ENCODE data around the gene TASOR2. TPM values are rescaled to one million over a fixed set of nuclear protein-coding genes. Genes with fewer than 3 reads are reported as not detected.

TASOR2 gene
- total and polyA plus RNA-seq, 2 donors (not counting 1 experiment from before 2014, with no cell fraction given), result 12.3 to 68.6 TPM

DNA sequence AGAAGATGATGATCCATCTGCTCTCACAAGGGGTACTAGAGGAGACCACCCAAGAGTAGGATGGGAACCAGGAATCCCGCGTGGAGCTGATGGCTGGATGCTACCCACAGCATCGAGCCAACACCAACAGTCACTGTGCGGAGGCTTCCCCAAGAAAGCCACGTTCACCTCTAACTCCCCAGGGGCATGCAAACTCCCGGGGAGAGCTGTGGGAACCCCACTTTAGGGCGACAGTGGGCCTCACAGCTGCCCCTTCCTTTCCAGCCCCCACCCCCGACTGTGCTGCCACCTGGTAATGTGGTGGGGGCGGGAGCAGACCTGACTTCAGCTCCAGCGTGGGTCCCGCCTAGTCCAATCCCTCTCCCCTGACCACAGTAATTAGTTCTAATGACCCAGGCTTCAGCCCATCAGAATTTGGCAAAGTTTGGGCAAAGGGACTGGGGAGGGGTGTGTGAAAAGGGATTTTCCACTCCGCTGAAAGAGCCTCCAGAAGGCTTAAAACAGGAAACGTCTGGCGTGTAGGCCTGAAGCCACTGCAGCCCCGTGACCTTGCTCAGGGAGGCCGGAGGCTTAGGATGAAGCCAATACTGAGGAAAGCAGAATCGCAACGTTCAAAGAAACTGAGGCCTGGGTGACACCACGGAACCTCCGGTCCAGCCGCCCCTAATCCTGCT is 38.6 kb upstream of the TASOR2 start:
- POLR2A ChIA-PET, result no interaction called here
- peak overlapping the region; percentile 67 for H3K4me2 ChIP-seq (replicated peaks; ENCODE audit: low read depth, low read length, poor library complexity, severe bottlenecking)
- 34% methylated on average over 13 of the region's 21 CpGs for WGBS (ENCODE audit: insufficient coverage)

More for the DNA sequence above, 38.6 kb upstream of the TASOR2 start:
- Histone ChIP-seq H3K4me1 (ENCODE audit: control insufficient read depth in 2 of 2, insufficient read depth in 2 of 2, low read length in 2 of 2) (peaks cover 21 to 23% of the 10 kb centered on the region in 2 donors), H3K79me2 (ENCODE audit: control insufficient read depth, insufficient read depth, low read length) (no peaks in the 10 kb centered on the region), H2AFZ (ENCODE audit: insufficient read depth, low read depth, low read length, poor library complexity, severe bottlenecking) (peak overlapping the region; percentile 64), H3K27me3 (replicated peaks in 1 of 4; ENCODE audit: control extremely low read depth in 1 of 4, control insufficient read depth in 3 of 4, insufficient read depth in 4 of 4, low read length in 3 of 4) (no peaks in the 10 kb centered on the region), H4K20me1 (ENCODE audit: control insufficient read depth, insufficient read depth, low read length, poor library complexity, severe bottlenecking) (no peaks in the 10 kb centered on the region), H3K9ac (ENCODE audit: low read length) (peak overlapping the region; percentile 37), H3K27ac (ENCODE audit: low read length in 2 of 2) (peak overlapping the region in 1 of 2 donors; percentile 74), H3K36me3 (replicated peaks in 1 of 2; ENCODE audit: control extremely low read depth in 1 of 2, control insufficient read depth in 1 of 2, extremely low read depth in 1 of 2, insufficient read depth in 2 of 2, low read length in 1 of 2) (peaks cover 2% of the 10 kb centered on the region in 2 experiments), H3K9me3 (ENCODE audit: control extremely low read depth in 1 of 3, control insufficient read depth in 2 of 3, insufficient read depth in 1 of 3, low read length in 2 of 3) (no peaks in the 10 kb centered on the region), H3K4me3 (ENCODE audit: control extremely low read depth in 1 of 5, extremely low read depth in 1 of 5, insufficient read depth in 1 of 5, low read depth in 2 of 5, low read length in 4 of 5) (peak overlapping the region in 1 of 5 experiments; percentile 50)
- CTCF ChIA-PET, result interaction anchor here (0.8 to 3.3 kb wide), 7 partner anchors 10 to 796 kb away, joined by 3 to 15 read pairs (median 3); no protein-coding TSS in a partner anchor
- peak; percentile 20 for ATAC-seq (ENCODE audit: low read depth)
- TF ChIP-seq, protein P1, sequence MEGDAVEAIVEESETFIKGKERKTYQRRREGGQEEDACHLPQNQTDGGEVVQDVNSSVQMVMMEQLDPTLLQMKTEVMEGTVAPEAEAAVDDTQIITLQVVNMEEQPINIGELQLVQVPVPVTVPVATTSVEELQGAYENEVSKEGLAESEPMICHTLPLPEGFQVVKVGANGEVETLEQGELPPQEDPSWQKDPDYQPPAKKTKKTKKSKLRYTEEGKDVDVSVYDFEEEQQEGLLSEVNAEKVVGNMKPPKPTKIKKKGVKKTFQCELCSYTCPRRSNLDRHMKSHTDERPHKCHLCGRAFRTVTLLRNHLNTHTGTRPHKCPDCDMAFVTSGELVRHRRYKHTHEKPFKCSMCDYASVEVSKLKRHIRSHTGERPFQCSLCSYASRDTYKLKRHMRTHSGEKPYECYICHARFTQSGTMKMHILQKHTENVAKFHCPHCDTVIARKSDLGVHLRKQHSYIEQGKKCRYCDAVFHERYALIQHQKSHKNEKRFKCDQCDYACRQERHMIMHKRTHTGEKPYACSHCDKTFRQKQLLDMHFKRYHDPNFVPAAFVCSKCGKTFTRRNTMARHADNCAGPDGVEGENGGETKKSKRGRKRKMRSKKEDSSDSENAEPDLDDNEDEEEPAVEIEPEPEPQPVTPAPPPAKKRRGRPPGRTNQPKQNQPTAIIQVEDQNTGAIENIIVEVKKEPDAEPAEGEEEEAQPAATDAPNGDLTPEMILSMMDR (IDR thresholded peaks at IDR 0.05), result no peak
- no peak for TF ChIP-seq EZH2 (IDR thresholded peaks at IDR 0.05; ENCODE audit: borderline replicate concordance, insufficient read depth, low read depth, low read length, poor library complexity, severe bottlenecking)
- H3K27ac Mint-ChIP-seq, result peak overlapping the region; percentile 64
- peaks cover 28% of the 10 kb centered on the region for H3K4me1 Mint-ChIP-seq
- no peaks in the 10 kb centered on the region for H3K27me3 Mint-ChIP-seq
- intact Hi-C loops (cut with micrococcal nuclease), result no loop called here
- peak overlapping the region; percentile 58 for H3K4me3 Mint-ChIP-seq
- DNase-seq, result peak; percentile 29
- H3K9me3 Mint-ChIP-seq (ENCODE audit: insufficient read depth), result no peaks in the 10 kb centered on the region

All from B cell (primary cell).